ENCODE data around the gene TUT4.

TUT4 gene, protein sequence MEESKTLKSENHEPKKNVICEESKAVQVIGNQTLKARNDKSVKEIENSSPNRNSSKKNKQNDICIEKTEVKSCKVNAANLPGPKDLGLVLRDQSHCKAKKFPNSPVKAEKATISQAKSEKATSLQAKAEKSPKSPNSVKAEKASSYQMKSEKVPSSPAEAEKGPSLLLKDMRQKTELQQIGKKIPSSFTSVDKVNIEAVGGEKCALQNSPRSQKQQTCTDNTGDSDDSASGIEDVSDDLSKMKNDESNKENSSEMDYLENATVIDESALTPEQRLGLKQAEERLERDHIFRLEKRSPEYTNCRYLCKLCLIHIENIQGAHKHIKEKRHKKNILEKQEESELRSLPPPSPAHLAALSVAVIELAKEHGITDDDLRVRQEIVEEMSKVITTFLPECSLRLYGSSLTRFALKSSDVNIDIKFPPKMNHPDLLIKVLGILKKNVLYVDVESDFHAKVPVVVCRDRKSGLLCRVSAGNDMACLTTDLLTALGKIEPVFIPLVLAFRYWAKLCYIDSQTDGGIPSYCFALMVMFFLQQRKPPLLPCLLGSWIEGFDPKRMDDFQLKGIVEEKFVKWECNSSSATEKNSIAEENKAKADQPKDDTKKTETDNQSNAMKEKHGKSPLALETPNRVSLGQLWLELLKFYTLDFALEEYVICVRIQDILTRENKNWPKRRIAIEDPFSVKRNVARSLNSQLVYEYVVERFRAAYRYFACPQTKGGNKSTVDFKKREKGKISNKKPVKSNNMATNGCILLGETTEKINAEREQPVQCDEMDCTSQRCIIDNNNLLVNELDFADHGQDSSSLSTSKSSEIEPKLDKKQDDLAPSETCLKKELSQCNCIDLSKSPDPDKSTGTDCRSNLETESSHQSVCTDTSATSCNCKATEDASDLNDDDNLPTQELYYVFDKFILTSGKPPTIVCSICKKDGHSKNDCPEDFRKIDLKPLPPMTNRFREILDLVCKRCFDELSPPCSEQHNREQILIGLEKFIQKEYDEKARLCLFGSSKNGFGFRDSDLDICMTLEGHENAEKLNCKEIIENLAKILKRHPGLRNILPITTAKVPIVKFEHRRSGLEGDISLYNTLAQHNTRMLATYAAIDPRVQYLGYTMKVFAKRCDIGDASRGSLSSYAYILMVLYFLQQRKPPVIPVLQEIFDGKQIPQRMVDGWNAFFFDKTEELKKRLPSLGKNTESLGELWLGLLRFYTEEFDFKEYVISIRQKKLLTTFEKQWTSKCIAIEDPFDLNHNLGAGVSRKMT (N-terminal part only)

DNA sequence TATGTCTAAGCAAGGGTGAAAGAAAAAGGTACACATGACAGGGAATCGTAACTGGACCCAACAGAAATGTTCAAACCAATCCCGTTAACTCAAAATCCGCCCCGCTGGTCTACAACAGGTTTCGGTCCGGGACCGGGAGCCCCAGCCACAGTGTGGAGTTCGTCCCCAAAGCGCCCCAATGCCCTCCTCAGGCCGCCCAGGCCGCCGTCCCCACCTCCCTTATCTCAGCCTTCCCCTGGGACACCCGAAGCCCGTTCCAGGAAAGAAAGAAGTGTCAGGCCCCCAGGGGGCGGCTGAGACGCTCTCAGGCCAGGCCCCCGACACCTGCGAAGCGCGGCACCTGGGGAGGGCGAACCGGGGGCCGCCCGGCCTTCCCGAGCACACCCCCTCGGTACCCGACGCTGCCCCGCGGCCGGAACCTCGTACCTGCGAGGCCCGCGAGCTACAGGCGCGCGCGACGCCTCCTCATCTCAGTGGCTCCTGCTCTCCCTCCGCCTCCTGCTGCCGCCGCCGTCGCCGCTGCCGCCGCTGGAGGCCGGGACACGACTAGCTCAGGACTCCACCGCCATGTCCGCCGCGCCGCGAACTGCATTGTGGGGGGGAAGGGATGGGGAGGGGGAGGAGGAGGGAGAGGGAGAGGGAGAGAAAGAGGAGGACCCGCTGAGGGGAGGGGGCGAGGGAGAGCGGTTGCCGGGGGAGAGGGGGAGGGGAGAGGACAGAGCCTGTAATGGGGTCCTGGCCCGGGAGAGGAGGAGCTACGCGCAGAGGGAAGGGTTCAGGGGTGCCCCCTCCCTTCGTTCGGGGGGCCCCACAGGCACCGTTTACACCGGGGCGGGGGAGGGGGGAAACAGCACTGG lies at the start of gene TUT4:
Gene TUT4, minus strand, starts transcription at position 588 of the 857 bp plus-strand sequence. CDS start 26,812 bp downstream, outside the sequence.
- TF ChIP-seq CTCF (IDR thresholded peaks at IDR 0.05; ENCODE audit: low read depth, low read length): no peak
- H3K4me3 ChIP-seq (ENCODE audit: low read depth, low read length): peak within 1 kb of the TSS; percentile 91

GRCh38 chr1:52601991-52602855 lies 49.3 kb upstream of the TUT4 start, which contains the start of gene GPX7:
TSS of gene GPX7 (plus strand) at chr1:52602371. CDS start at chr1:52602410, 39 bp downstream.
- TF ChIP-seq CTCF (IDR thresholded peaks at IDR 0.05; ENCODE audit: low read depth, low read length): no peak
- peak within 1 kb of the TSS; percentile 37 for H3K4me3 ChIP-seq (ENCODE audit: low read depth, low read length)

DNA sequence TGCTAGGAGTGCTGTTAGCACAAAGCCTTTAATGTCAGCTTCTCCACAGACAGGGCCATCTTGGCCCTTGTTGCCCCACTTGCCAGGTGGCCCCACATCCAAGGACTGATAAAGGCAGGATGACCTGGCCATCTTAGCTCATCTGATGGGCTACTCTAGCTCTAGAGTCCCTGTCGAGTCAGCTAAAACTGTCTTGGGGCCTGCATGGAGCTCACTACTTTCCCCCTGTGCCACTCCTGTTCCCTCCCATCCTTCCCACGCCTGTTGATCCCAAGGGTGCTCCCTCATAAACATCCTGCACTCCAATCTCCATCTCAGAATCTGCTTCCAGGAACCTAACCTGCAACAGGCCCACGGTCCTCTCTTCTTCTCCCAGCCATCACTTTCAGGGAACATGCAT lies 48.6 kb upstream of the TUT4 start:
- no peak overlapping the region for H3K4me3 ChIP-seq (ENCODE audit: low read depth, low read length)
- TF ChIP-seq CTCF (IDR thresholded peaks at IDR 0.05; ENCODE audit: low read depth, low read length): no peak

GRCh38 chr1:52600533-52601179 lies 47.8 kb upstream of the TUT4 start:
- no peak overlapping the region for H3K4me3 ChIP-seq (ENCODE audit: low read depth, low read length)
- TF ChIP-seq CTCF (IDR thresholded peaks at IDR 0.05; ENCODE audit: low read depth, low read length): no peak

- TF ChIP-seq CTCF (IDR thresholded peaks at IDR 0.05; ENCODE audit: low read depth, low read length): no peak
Observed at GRCh38 chr1:52599236-52599635, 46.3 kb upstream of the TUT4 start.

More at GRCh38 chr1:52599236-52599635, 46.3 kb upstream of the TUT4 start:
- no peak overlapping the region for H3K4me3 ChIP-seq (ENCODE audit: low read depth, low read length)

Measured in WI38 (cell line).